RWPE2 (cell line): ENCODE results near the gene AMPH.

ENCODE experiments used
- ATAC-seq: fragments of 200-7000 bp; cut with Tn5 transposase; 3 replicates; pipeline ENCODE4 v1.9.1; 2021; ENCODE audit warnings: low read depth
- DNase-seq: peaks from one replicate; pipeline ENCODE4 v3.0.0-alpha.2; 2020; ENCODE audit warnings: low spot score
- H3K27ac ChIP-seq: fragments of 450-650 bp; 2 replicates; pipeline ENCODE4 v1.5.1; 2017; ENCODE audit warnings: mild to moderate bottlenecking; ENCODE audit not compliant: poor library complexity, severe bottlenecking
- H3K27me3 ChIP-seq: fragments of 250-450 bp; sonication (Bioruptor Pico); 2 replicates; pipeline ENCODE4 v1.5.1; 2021; ENCODE audit warnings: mild to moderate bottlenecking, moderate library complexity; ENCODE audit not compliant: insufficient read depth, poor library complexity, severe bottlenecking
- H3K36me3 ChIP-seq: fragments of 250-450 bp; sonication (Bioruptor Pico); 2 replicates; pipeline ENCODE4 v1.5.1; 2020; ENCODE audit warnings: low read depth, mild to moderate bottlenecking, moderate library complexity
- H3K4me1 ChIP-seq: fragments of 250-450 bp; sonication (Bioruptor Pico); 2 replicates; pipeline ENCODE4 v1.5.1; 2021; ENCODE audit warnings: mild to moderate bottlenecking, moderate library complexity; ENCODE audit not compliant: insufficient read depth, poor library complexity, severe bottlenecking
- H3K4me3 ChIP-seq: fragments of 250-450 bp; sonication (Bioruptor Pico); 2 replicates; pipeline ENCODE4 v1.5.1; 2021; ENCODE audit warnings: mild to moderate bottlenecking, moderate library complexity; ENCODE audit not compliant: severe bottlenecking
- H3K9me3 ChIP-seq: fragments of 250-450 bp; sonication (Bioruptor Pico); 2 replicates; pipeline ENCODE4 v1.5.1; 2021; ENCODE audit warnings: mild to moderate bottlenecking, moderate library complexity; ENCODE audit not compliant: severe bottlenecking
- CTCF ChIP-seq: fragments of 450-650 bp; IDR thresholded peaks from one replicate; pipeline ENCODE4 v1.5.1; 2017; ENCODE audit warnings: mild to moderate bottlenecking, moderate library complexity; ENCODE audit not compliant: poor library complexity, severe bottlenecking

AMPH gene

DNA sequence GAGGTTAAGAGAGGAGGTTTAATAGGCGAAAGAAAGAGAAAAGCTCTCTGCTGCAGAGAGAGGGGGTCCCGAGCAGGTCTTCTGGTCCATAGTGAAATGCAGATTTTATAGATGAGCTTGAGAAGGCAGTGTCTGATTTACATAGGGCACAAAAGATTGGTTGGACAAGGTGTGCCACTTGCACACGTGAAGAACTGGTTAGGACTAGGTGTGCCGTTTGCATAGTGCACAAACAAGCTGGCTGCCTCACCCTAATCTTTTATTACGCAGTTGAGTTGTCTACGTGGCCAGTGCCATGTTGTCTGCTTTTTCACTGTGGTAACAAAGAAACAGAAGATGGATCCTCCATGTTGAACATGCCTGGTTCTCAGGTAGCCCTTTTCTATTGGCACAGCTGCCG lies 82.6 kb downstream of the AMPH start:
- TF ChIP-seq CTCF = no peak
- DNase-seq (no peak), ATAC-seq (no peak)
- Histone ChIP-seq H3K9me3 (no peaks in the 10 kb centered on the region), H3K4me1 (no peaks in the 10 kb centered on the region), H3K27ac (no peak overlapping the region), H3K4me3 (no peak overlapping the region), H3K27me3 (no peaks in the 10 kb centered on the region), H3K36me3 (no peaks in the 10 kb centered on the region)

GRCh38 chr7:38546763-38547162 lies 84.4 kb downstream of the AMPH start:
- Histone ChIP-seq H3K27me3 (no peaks in the 10 kb centered on the region), H3K9me3 (no peaks in the 10 kb centered on the region), H3K27ac (no peak overlapping the region), H3K4me1 (no peaks in the 10 kb centered on the region), H3K4me3 (no peak overlapping the region), H3K36me3 (no peaks in the 10 kb centered on the region)
- ATAC-seq (no peak), DNase-seq (no peak)
- no peak for TF ChIP-seq CTCF

DNA sequence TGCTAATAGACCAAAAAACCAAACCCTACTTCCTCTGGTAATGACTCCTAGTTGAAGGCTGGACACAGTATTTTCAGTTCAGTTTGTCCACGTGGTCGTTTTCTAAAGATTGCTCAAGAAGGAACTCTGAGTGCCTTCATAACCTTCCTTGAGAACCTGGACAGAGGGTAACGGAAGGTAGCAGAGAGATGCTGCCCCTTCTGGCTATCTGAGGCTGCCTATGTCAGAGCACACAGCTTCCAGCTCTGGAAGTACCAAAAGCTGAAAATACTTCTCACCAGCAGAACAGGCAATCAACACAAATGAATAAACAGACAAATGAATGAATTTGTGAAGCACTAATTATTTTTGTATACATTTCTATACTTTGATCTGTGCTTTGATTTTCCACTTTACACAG lies 85.2 kb downstream of the AMPH start:
- H3K27ac ChIP-seq = no peak overlapping the region
- H3K4me1 ChIP-seq = no peaks in the 10 kb centered on the region
- no peak for DNase-seq
- H3K36me3 ChIP-seq = no peaks in the 10 kb centered on the region
- H3K27me3 ChIP-seq = no peaks in the 10 kb centered on the region
- TF ChIP-seq CTCF = no peak
- no peak for ATAC-seq
- H3K4me3 ChIP-seq = no peak overlapping the region
- no peaks in the 10 kb centered on the region for H3K9me3 ChIP-seq

GRCh38 chr7:38542156-38542555 lies 89.0 kb downstream of the AMPH start:
- no peaks in the 10 kb centered on the region for H3K9me3 ChIP-seq
- H3K27me3 ChIP-seq = no peaks in the 10 kb centered on the region
- no peak overlapping the region for H3K27ac ChIP-seq
- no peak for TF ChIP-seq CTCF
- no peak for ATAC-seq
- no peaks in the 10 kb centered on the region for H3K4me1 ChIP-seq
- H3K36me3 ChIP-seq = no peaks in the 10 kb centered on the region
- DNase-seq = no peak
- no peak overlapping the region for H3K4me3 ChIP-seq

- Histone ChIP-seq H3K4me3 (no peak overlapping the region), H3K36me3 (no peaks in the 10 kb centered on the region), H3K27me3 (no peaks in the 10 kb centered on the region), H3K9me3 (no peaks in the 10 kb centered on the region), H3K4me1 (no peaks in the 10 kb centered on the region), H3K27ac (no peak overlapping the region)
- no peak for TF ChIP-seq CTCF
- ATAC-seq (no peak), DNase-seq (no peak)
Observed at GRCh38 chr7:38541440-38541839, 89.7 kb downstream of the AMPH start.
